ENCODE measurements around the gene HUNK. TPM values are rescaled to one million over a fixed set of nuclear protein-coding genes. Genes with fewer than 3 reads are reported as not detected.

HUNK gene
- total and polyA plus RNA-seq, 2 of the 8 experiments (the other 6 are each of a cell fraction or from before 2014, with no cell fraction given): 1.9 to 10.2 TPM

DNA sequence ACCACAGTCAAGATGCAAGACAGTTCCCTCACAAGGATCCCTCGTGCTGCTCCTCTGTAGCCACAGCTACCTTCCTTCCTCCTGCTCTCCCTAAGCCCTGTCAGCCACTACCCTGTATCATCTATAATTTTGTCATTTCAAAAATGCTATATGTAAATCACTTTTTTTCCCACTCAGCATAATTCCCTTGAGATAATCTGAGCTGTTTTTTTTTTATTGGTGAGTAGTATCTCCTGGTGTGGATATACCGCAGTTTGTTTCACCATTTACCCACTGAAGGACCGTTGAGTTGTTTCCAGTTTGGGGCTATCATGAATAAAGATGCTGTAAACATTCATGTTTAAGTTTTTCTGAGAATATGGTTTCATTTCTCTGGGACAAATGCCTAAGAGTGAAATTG lies 88.2 kb downstream of the HUNK start:
- no peak overlapping the region for H4K8ac ChIP-seq (ENCODE audit: extremely low read depth, insufficient read depth, low read length)
- H3K27ac ChIP-seq (ENCODE audit: low read depth, low read length): no peak overlapping the region
- H2AFZ ChIP-seq (ENCODE audit: low read length): no peak overlapping the region
- H3K79me2 ChIP-seq (ENCODE audit: control insufficient read depth in 1 of 2, insufficient read depth in 2 of 2, low read length in 2 of 2): no peaks in the 10 kb centered on the region
- no peak overlapping the region for H2BK5ac ChIP-seq (ENCODE audit: low read depth, low read length)
- no peak for DNase-seq (ENCODE audit: low read depth in 1 of 2, low spot score in 2 of 2)
- no peak for FAIRE-seq
- H3K27me3 ChIP-seq (replicated peaks in 1 of 4; ENCODE audit: control insufficient read depth in 3 of 4, extremely low read depth in 1 of 4, insufficient read depth in 3 of 4, low read length in 3 of 4): no peaks in the 10 kb centered on the region
- H3K79me1 ChIP-seq (ENCODE audit: low read depth, low read length): no peaks in the 10 kb centered on the region
- H3K4me2 ChIP-seq (ENCODE audit: insufficient read depth in 1 of 2, low read depth in 2 of 2, low read length in 2 of 2): no peak overlapping the region
- WGBS, 2 experiments (ENCODE audit: extremely low coverage in 1 of 2, insufficient coverage in 1 of 2, insufficient read length in 1 of 2, insufficient replicate concordance in 2 of 2, low coverage in 1 of 2, low lambda C conversion rate in 2 of 2, missing lambda C conversion rate in 1 of 2): 91% methylated on average over 3 of the region's 3 CpGs; no CpG with 5 or more reads in 1 of the 2 experiments
- H4K5ac ChIP-seq (ENCODE audit: insufficient read length, low read depth, low read length): no peak overlapping the region
- no peaks in the 10 kb centered on the region for H3K23me2 ChIP-seq (ENCODE audit: low read depth, low read length)
- no peak overlapping the region for H2BK120ac ChIP-seq (replicated peaks; ENCODE audit: low read depth, low read length)
- no peaks in the 10 kb centered on the region for H4K20me1 ChIP-seq (replicated peaks in 1 of 2; ENCODE audit: control insufficient read depth in 1 of 2, insufficient read depth in 2 of 2, low read length in 2 of 2)
- no peak overlapping the region for H3K9ac ChIP-seq (replicated peaks in 1 of 4; ENCODE audit: extremely low read depth in 1 of 4, low read depth in 3 of 4, low read length in 3 of 4)
- no peak overlapping the region for H3K4ac ChIP-seq (replicated peaks; ENCODE audit: insufficient read length, low read depth, low read length)
- POLR2A ChIA-PET (ENCODE audit: partially characterized antibody): no interaction called here
- no peak overlapping the region for H3K4me3 ChIP-seq (ENCODE audit: extremely low read depth in 1 of 4, insufficient read depth in 2 of 4, low read depth in 3 of 4, low read length in 4 of 4)
- H2AK5ac ChIP-seq (ENCODE audit: low read depth, low read length): no peak overlapping the region
- H2BK15ac ChIP-seq (ENCODE audit: low read length): no peak overlapping the region
- no peak overlapping the region for H2BK20ac ChIP-seq (ENCODE audit: low read length)
- H3K56ac ChIP-seq (replicated peaks; ENCODE audit: insufficient read length, low read depth, low read length): no peak overlapping the region
- H2BK12ac ChIP-seq (ENCODE audit: low read depth, low read length): no peak overlapping the region
- TF ChIP-seq KDM4A (IDR thresholded peaks at IDR 0.05; ENCODE audit: low read depth, low read length, severe bottlenecking) (no peak), EP300 (IDR thresholded peaks at IDR 0.05; ENCODE audit: borderline replicate concordance in 1 of 2, low read depth in 2 of 2, low read length in 2 of 2) (no peak), POLR2AphosphoS5 (IDR thresholded peaks at IDR 0.05; ENCODE audit: low read depth, low read length) (no peak), POLR2A (IDR thresholded peaks at IDR 0.05; ENCODE audit: control extremely low read depth in 1 of 2, low read depth in 2 of 2, low read length in 2 of 2) (no peak), SIN3A (conservative IDR thresholded peaks at IDR 0.05 in 1 of 2, IDR thresholded peaks at IDR 0.05 in 1 of 2; ENCODE audit: low read depth in 1 of 2, low read length in 2 of 2) (no peak), JUN (IDR thresholded peaks at IDR 0.05; ENCODE audit: low read depth, low read length) (no peak), TEAD4 (IDR thresholded peaks at IDR 0.05; ENCODE audit: low read depth, low read length) (no peak), TCF12 (IDR thresholded peaks at IDR 0.05; ENCODE audit: low read depth, low read length) (no peak), SP4 (IDR thresholded peaks at IDR 0.05; ENCODE audit: low read length) (no peak), SP1 (IDR thresholded peaks at IDR 0.05; ENCODE audit: low read depth, low read length) (no peak)
- CTCF ChIA-PET (ENCODE audit: partially characterized antibody): interaction anchor here (0.6 kb wide), 1 partner anchor 89 kb away, joined by 3 read pairs; no protein-coding TSS in a partner anchor
- no peak overlapping the region for H3K23ac ChIP-seq (ENCODE audit: insufficient read length)
- no peaks in the 10 kb centered on the region for H3K4me1 ChIP-seq (replicated peaks in 1 of 4; ENCODE audit: control insufficient read depth in 3 of 4, insufficient read depth in 4 of 4, low read length in 3 of 4)
- no peak overlapping the region for H3K14ac ChIP-seq (ENCODE audit: insufficient read length)
- H4K91ac ChIP-seq (replicated peaks; ENCODE audit: insufficient read length, low read length): no peak overlapping the region
- peaks cover 0 to 3% (median 0%) of the 10 kb centered on the region in 4 experiments; a peak in 1 of 8 replicates for H3K36me3 ChIP-seq (ENCODE audit: control insufficient read depth in 2 of 4, insufficient read depth in 4 of 4, low read length in 3 of 4)
- 0 out of 4 replicates have a peak, but pooled peaks cover 0 to 4% of the 10 kb centered on the region in 2 experiments for H3K9me3 ChIP-seq (ENCODE audit: insufficient read depth in 2 of 2, low read depth in 1 of 2, low read length in 1 of 2)
- no peak overlapping the region for H3K18ac ChIP-seq (ENCODE audit: extremely low read depth, low read length)
